Astrocyte (in vitro differentiated cells and primary cell): ENCODE data around the gene CRACDL. TPM values are rescaled to one million over a fixed set of nuclear protein-coding genes. Genes with fewer than 3 reads are reported as not detected.

Experiments
- DNase-seq: peaks from one replicate; pipeline ENCODE4 v3.0.0-alpha.2; 2010; ENCODE audit warnings: low read depth
- FAIRE-seq: peaks from 2 replicates; lab custom pipeline; 2011; peaks lifted over from hg19 to GRCh38; lab: Jason Lieb, UNC
- H2AFZ ChIP-seq: 2 replicates; pipeline ENCODE4 v1.6.0; 2012; ENCODE audit warnings: low read depth, low read length, inconsistent platforms
- H3K27ac ChIP-seq: 2 replicates; pipeline ENCODE4 v1.5.1; 2011; ENCODE audit warnings: low read depth, low read length, inconsistent platforms
- H3K27me3 ChIP-seq: 2 replicates; pipeline ENCODE4 v1.6.0; 2011; ENCODE audit warnings: low read length, inconsistent platforms; ENCODE audit not compliant: insufficient read depth
- H3K36me3 ChIP-seq: 2 replicates; pipeline ENCODE4 v1.5.1; 2011; ENCODE audit warnings: low read length, inconsistent platforms; ENCODE audit not compliant: insufficient read depth
- H3K4me1 ChIP-seq: 2 replicates; pipeline ENCODE4 v1.5.1; 2011; ENCODE audit warnings: low read length, inconsistent platforms; ENCODE audit not compliant: insufficient read depth
- H3K4me2 ChIP-seq: 2 replicates; pipeline ENCODE4 v1.6.0; 2012; ENCODE audit warnings: low read length, inconsistent platforms
- H3K4me3 ChIP-seq: 2 replicates; pipeline ENCODE4 v1.5.1; 2011; ENCODE audit warnings: low read depth, mild to moderate bottlenecking, low read length, inconsistent platforms; ENCODE audit not compliant: insufficient read depth
- H3K79me2 ChIP-seq: 2 replicates; pipeline ENCODE4 v1.6.0; 2012; ENCODE audit warnings: mild to moderate bottlenecking, low read length, inconsistent platforms; ENCODE audit not compliant: insufficient read depth
- H3K9ac ChIP-seq: 2 replicates; pipeline ENCODE4 v1.6.0; 2012; ENCODE audit warnings: mild to moderate bottlenecking, low read length, inconsistent platforms
- H3K9me3 ChIP-seq: 2 replicates; pipeline ENCODE4 v1.5.1; 2012; ENCODE audit warnings: low read depth, mild to moderate bottlenecking, low read length, inconsistent platforms; ENCODE audit not compliant: insufficient read depth
- H4K20me1 ChIP-seq: 2 replicates; pipeline ENCODE4 v1.6.0; 2012; ENCODE audit warnings: low read length, inconsistent platforms; ENCODE audit not compliant: insufficient read depth
- H3K27ac Mint-ChIP-seq: one replicate; pipeline ENCODE4 v1.8.0; 2021; ENCODE audit warnings: mild to moderate bottlenecking, mixed read lengths; ENCODE audit not compliant: unreplicated experiment
- H3K27me3 Mint-ChIP-seq: one replicate; pipeline ENCODE4 v1.8.0; 2021; ENCODE audit warnings: low read depth, mixed read lengths; ENCODE audit not compliant: unreplicated experiment
- H3K36me3 Mint-ChIP-seq: one replicate; pipeline ENCODE4 v1.8.0; 2021; ENCODE audit warnings: low read depth, mixed read lengths; ENCODE audit not compliant: unreplicated experiment
- H3K4me1 Mint-ChIP-seq: one replicate; pipeline ENCODE4 v1.8.0; 2021; ENCODE audit warnings: low read depth, mixed read lengths; ENCODE audit not compliant: unreplicated experiment
- H3K4me3 Mint-ChIP-seq: one replicate; pipeline ENCODE4 v1.8.0; 2021; ENCODE audit warnings: mild to moderate bottlenecking, moderate library complexity, mixed read lengths; ENCODE audit not compliant: unreplicated experiment
- H3K9me3 Mint-ChIP-seq: one replicate; pipeline ENCODE4 v1.8.0; 2021; ENCODE audit warnings: mild to moderate bottlenecking, mixed read lengths; ENCODE audit not compliant: unreplicated experiment
- EZH2 ChIP-seq: IDR thresholded peaks from 2 replicates; pipeline ENCODE4 v1.6.1; 2012; ENCODE audit warnings: mild to moderate bottlenecking, low read length, inconsistent platforms; ENCODE audit not compliant: insufficient read depth
- total RNA-seq: library from RNA; stranded (reverse); gene quantifications from 2 replicates; pipeline ENCODE4 v1.2.1, GENCODE V29; 2021
- TF ChIP-seq, protein P1 (sequence below): IDR thresholded peaks from 2 replicates; pipeline ENCODE4 v1.5.1; 2011; ENCODE audit warnings: low read depth, mild to moderate bottlenecking, inconsistent platforms, low read length, moderate library complexity; ENCODE audit not compliant: insufficient read depth

Gene CRACDL
- total RNA-seq, 1 donor from 2014 or later = 1.8 TPM

- H3K4me3 ChIP-seq = no peak overlapping the region
- H3K4me1 Mint-ChIP-seq = peaks cover 2% of the 10 kb centered on the region
- H3K9ac ChIP-seq = no peak overlapping the region
- peaks cover 25% of the 10 kb centered on the region for H3K27me3 Mint-ChIP-seq
- peaks cover 6% of the 10 kb centered on the region for H3K36me3 Mint-ChIP-seq
- H3K9me3 Mint-ChIP-seq = peaks cover 2% of the 10 kb centered on the region
- no peaks in the 10 kb centered on the region for H3K79me2 ChIP-seq
- H3K36me3 ChIP-seq = no peaks in the 10 kb centered on the region
- peaks cover 6% of the 10 kb centered on the region for H3K27me3 ChIP-seq
- no peak overlapping the region for H3K27ac ChIP-seq
- H3K9me3 ChIP-seq = no peaks in the 10 kb centered on the region
- FAIRE-seq (no peak), DNase-seq (no peak)
- no peak overlapping the region for H2AFZ ChIP-seq
- no peak overlapping the region for H3K27ac Mint-ChIP-seq
- H3K4me1 ChIP-seq = no peaks in the 10 kb centered on the region
- no peak for TF ChIP-seq EZH2
- TF ChIP-seq, protein P1, sequence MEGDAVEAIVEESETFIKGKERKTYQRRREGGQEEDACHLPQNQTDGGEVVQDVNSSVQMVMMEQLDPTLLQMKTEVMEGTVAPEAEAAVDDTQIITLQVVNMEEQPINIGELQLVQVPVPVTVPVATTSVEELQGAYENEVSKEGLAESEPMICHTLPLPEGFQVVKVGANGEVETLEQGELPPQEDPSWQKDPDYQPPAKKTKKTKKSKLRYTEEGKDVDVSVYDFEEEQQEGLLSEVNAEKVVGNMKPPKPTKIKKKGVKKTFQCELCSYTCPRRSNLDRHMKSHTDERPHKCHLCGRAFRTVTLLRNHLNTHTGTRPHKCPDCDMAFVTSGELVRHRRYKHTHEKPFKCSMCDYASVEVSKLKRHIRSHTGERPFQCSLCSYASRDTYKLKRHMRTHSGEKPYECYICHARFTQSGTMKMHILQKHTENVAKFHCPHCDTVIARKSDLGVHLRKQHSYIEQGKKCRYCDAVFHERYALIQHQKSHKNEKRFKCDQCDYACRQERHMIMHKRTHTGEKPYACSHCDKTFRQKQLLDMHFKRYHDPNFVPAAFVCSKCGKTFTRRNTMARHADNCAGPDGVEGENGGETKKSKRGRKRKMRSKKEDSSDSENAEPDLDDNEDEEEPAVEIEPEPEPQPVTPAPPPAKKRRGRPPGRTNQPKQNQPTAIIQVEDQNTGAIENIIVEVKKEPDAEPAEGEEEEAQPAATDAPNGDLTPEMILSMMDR = no peak
- no peak overlapping the region for H3K4me3 Mint-ChIP-seq
- H3K4me2 ChIP-seq = no peak overlapping the region
- no peaks in the 10 kb centered on the region for H4K20me1 ChIP-seq
Observed at GRCh38 chr2:98800330-98801064, 135.5 kb downstream of the CRACDL start.

DNA sequence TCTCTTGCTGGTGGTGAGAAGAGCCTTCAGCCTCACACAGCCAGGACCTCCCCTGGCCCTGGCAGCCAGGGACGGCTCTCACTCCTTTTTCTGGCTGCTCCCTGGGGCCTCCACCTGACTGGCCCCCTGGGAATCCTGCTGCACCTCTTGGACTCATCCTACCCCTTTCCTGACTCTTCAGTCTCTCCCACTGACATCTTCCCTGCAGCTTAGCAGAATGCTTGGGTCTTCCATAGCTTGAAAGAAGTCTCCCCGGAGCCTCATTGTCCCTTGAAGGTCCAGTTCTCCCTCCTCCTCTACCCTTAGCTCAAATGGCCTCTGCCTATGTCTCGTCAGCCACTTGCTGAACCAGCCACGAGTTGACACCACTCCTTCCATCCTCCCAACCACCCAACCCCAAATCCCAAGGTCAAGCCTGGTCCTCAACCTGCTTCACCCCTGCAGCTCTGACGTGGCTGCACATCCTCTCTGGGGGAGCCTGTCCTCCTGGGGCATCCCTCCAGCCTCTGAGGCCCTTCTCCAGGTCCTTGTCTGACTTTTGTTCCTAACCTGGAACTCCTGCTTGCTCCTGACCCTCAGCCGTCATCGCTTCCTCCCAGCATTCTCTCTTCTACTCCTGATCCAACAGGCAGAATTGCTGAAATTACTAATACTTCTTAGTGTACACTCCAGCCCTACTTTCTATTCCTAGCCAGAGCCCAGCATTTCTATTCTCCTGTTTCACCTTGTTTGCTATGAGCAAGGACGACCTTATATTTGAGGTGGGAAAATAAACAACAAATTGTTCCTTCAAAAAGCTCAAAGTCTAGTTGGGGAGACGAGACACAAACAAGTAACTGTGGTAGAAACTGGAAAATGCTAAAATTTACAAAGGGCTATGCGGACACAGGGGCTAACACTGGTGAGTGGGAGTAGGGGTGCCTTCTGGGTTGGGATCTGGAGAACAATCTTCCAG, 136.4 kb downstream of the CRACDL start:
- Histone ChIP-seq H3K4me2 (no peak overlapping the region), H2AFZ (no peak overlapping the region), H3K4me1 (no peaks in the 10 kb centered on the region), H3K27me3 (peaks cover 6% of the 10 kb centered on the region), H3K9me3 (no peaks in the 10 kb centered on the region), H3K27ac (no peak overlapping the region), H4K20me1 (no peaks in the 10 kb centered on the region), H3K79me2 (no peaks in the 10 kb centered on the region), H3K4me3 (no peak overlapping the region), H3K9ac (no peak overlapping the region), H3K36me3 (no peaks in the 10 kb centered on the region)
- TF ChIP-seq, protein P1 = no peak
- TF ChIP-seq EZH2 = no peak
- H3K4me1 Mint-ChIP-seq = no peaks in the 10 kb centered on the region
- no peak overlapping the region for H3K4me3 Mint-ChIP-seq
- H3K36me3 Mint-ChIP-seq = peaks cover 3% of the 10 kb centered on the region
- no peak for FAIRE-seq
- peaks cover 19% of the 10 kb centered on the region for H3K27me3 Mint-ChIP-seq
- no peak overlapping the region for H3K27ac Mint-ChIP-seq
- peaks cover 2% of the 10 kb centered on the region for H3K9me3 Mint-ChIP-seq
- no peak for DNase-seq
